Measurements from ENCODE around the gene MET.
"Not testable (repeated sequence)": the region's sequence is repeated elsewhere in the genome, so short reads cannot be mapped to it uniquely, and the experiment has no call there.

MET gene

DNA sequence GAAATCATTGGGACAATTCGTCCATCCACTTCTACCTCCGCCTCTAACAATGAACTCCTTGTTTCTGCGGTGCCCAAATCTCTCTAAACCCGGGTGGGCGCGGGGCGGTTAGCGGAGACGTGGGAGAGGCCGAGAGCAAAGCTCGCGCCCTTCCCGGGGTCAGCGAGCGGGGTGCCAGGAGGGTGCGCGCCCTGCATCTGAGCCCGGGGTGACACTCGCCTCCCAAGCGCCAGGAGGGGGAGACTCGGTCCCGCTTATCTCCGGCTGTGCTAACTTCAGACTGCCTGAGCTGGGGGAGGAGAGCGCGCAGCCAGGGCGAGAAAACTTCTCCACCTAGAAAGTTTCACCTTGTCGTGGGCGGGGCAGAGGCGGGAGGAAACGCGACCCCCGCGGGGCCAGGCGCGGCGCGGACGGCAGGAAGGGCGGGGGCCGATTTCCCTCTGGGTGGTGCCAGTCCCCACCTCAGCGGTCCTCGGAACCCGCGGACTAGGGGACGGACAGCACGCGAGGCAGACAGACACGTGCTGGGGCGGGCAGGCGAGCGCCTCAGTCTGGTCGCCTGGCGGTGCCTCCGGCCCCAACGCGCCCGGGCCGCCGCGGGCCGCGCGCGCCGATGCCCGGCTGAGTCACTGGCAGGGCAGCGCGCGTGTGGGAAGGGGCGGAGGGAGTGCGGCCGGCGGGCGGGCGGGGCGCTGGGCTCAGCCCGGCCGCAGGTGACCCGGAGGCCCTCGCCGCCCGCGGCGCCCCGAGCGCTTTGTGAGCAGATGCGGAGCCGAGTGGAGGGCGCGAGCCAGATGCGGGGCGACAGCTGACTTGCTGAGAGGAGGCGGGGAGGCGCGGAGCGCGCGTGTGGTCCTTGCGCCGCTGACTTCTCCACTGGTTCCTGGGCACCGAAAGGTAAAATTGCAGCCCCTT is at the start of gene MET:
MET (plus strand) TSS at position 516 of the 915 bp plus-strand sequence. CDS start 26,889 bp downstream, outside the sequence.
- DNase-seq = no peak

DNA sequence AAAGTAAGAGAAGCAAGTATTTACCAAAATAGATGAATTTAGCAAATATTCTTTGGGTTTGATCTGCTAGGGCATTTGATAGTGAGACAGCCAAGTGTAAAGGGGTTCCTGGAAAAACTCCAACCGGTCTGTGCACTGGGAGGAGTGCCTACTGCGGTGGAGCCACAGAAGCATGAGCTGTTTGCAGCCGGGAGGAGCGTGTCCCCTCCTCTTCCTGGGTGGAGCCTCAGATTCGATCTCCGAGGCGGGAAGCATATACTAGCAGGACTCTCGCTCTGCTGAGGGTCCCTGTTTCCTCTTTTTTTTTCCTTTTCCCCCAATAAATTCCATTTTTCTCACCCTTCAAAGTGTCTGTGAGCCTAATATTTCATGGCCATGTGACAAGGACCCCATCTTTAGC is 45.1 kb upstream of the MET start:
- no peak for DNase-seq

- no peak for DNase-seq
Measured at GRCh38 chr7:116629051-116629463, 42.9 kb upstream of the MET start.

DNA sequence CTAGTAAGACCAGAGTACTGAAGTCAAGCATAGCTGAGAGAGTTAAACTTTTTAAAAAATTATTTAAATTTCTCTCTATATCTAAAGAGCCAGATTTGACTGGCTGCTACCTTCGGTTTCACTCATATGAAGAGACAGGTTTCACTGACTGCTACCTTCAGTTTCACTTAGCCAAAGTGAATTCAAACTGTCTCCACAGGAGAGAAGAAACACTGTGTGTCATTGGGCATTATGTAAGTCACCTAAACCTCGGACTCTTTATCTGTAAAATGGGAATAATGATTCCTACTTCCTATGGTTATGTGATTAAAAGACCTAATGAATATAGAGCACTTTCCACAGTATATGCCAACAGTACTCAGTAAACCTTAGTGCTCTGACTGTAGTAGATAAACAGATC is 41.6 kb upstream of the MET start:
- no peak for DNase-seq

GRCh38 chr7:116630932-116631671 is 40.9 kb upstream of the MET start:
- peak; percentile 42 for DNase-seq

GRCh38 chr7:116631676-116632075 is 40.3 kb upstream of the MET start:
- DNase-seq = no peak

GRCh38 chr7:116632384-116632783 is 39.6 kb upstream of the MET start:
- no peak for DNase-seq

DNA sequence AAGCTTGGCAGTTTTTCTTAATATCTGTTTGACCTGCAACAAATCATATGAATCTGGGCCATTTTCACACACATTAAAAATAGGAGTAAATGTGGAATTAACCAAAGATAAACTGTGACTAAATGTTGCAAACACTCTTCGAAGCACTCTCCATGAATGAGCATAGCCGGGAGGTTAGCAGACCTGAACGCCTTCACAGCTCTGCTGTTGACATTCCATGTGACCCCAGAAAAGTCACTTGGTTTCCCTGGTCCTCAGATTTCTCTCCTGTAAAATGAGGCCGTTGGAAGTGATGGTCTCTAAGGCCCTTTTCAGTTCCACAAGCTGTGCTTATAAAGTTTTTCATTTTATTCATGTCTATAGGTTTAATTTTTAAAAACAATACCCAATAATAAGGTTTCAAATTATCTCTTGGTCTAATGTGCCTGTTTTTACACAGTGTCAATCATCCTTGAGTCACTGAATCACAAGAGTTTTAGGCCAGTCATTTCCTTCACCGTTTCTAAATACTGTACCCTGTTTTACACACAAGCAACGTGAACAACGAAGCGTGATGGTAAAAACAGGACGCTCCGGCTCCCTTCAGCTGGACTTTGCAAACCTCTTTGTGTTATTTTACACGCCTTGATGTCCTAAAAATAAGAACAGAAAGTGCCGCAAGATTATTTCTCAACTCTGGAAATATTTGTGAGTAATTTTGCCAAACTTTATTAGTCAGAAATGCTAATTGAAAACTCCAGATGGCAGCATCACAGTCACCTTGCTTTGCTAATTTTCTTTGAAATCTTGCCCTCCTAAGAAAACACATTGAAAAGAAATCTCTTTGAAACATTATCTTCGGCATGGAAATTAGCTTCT is 38.6 kb upstream of the MET start:
- DNase-seq = no peak

DNA sequence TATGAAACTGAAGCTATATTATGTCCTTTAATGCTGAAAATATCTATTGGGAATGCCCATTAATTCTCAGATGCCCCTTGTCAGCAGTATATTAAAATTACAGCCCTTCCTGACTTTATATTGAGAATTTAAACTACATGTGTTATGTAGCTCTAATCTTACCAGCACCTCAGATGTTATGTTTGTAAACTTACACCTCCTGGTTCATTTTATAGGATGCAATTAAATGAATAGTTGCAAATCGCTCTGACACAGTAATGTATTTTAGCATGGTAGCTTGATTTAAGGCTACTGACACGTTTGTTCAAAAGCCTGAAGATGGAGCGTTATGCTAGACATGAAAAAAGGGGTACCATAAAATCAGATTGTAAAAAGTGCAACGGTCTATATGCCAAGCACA is 35.0 kb upstream of the MET start:
- DNase-seq = no peak

DNA sequence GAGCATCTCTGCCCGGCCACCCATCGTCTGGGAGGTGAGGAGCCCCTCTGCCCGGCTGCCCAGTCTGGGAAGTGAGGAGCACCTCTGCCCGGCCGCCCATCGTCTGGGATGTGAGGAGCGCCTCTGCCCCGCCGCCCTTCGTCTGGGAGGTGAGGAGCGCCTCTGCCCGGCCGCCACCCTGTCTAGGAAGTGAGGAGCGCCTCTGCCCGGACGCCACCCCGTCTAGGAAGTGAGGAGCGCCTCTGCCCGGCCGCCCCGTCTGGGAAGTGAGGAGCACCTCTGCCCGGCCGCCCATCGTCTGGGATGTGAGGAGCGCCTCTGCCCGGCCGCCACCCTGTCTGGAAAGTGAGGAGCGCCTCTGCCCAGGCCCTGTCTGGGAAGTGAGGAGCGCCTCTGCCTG is 33.4 kb upstream of the MET start:
- DNase-seq = not testable (repeated sequence)

DNA sequence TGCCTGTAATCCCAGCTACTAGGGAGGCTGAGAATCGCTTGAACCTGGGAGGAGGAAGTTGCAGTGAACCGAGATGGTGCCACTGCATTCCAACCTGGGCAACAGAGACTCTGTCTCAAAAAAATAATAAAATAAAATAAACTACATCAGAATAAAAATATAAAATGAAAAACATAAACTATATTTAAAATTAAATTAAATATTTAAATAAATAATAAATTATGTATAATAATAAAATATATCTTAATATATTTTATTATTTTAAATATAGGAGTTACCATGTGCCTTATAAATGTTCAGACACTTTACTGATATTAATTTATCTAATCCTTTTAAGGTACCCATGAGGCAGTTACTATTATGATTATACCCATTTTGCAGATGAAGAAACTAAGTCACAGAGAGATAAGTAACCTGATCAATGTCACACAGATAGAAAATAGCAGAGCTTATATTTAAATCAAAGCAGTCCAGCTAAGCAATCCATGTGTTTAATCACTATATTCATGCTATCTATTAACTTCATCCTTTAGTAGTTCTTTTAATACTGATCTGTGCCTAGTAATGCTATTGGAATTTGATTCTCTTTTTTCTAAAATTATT is 30.3 kb upstream of the MET start:
- no peak for DNase-seq

GRCh38 chr7:116643148-116643547 is 28.8 kb upstream of the MET start:
- DNase-seq = not testable (repeated sequence)

DNA sequence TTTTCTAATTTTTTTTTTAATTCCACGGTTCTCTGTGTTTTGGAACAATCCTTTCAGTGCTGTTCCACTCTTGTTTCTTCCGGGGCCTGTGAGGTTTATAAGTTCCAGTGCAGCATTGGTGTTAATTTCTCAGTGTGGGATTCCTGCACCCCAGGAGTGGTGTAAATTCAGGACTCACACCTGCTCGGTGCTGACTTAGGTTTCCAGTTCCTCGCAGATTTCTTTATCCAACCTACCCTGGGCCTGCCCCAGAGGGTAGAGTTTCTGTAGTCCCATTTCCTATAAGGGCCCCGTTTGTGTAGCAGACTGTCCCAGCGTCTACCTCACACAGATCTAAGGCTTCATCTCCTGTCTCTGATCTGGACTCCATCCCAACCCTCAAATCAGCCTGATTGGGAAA is 27.4 kb upstream of the MET start:
- no peak for DNase-seq

DNA sequence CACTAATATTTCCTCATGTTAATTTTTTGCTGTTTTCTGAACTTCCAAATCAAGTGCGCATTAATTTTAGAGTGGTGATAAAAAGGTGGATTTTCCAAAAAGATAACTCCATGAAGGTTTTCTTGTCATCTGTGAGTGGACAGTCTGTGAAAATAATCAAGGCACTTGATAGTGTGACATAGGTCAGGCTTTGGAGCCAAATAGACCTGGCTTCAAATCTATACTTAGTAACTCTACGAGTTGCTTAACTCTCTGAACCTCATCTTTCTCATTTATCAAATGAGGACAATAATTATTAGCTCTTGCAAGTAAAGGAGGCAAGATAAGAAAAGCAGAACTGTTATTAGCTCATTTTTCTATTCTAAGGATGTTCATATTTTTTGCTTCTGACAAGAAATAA is 24.7 kb upstream of the MET start:
- DNase-seq = no peak

- no peak for DNase-seq
Measured at GRCh38 chr7:116647861-116648260, 24.1 kb upstream of the MET start.

- DNase-seq = no peak
Measured at GRCh38 chr7:116650436-116650835, 21.6 kb upstream of the MET start.

GRCh38 chr7:116652793-116653192 is 19.2 kb upstream of the MET start:
- no peak for DNase-seq

GRCh38 chr7:116653204-116653603 is 18.8 kb upstream of the MET start:
- no peak for DNase-seq

DNA sequence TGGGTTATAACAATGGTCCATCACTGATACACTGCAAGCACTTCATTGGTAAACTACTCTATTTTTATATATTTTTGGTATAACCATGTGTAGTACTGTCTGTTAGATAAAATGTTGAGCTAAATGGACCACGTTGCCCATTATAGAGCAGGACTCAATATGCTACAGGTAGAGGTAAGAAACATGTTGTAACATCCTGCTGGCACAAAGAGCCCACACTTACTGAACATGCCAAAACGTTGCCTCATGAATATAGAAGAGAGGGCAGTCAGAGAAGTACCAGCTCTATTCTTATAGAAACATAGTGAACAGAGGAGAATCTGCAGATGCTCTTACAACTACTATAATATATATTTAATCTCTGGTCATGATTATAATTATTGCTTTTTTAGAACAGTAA is 18.4 kb upstream of the MET start:
- DNase-seq = no peak

GRCh38 chr7:116659248-116659647 is 12.7 kb upstream of the MET start:
- DNase-seq = not testable (repeated sequence)

DNA sequence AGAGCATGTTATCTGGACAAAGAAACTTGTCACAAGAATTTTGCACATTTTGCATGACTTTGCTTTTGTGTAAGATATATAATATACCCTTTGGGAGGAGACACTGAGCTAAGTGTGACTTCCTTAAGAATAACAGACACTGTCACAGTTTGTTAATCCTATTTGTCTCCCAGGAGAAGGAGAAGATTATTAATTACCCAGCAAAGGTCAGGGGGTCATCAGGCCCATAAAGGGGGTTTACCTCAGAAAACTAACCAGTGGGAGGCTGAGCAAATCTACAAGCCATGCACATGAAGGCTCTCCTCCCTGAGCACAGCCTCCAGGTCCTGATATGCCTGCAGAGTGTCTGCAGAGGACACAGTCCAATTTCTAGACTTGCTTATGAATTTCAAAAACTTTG is 10.1 kb upstream of the MET start:
- no peak for DNase-seq

DNA sequence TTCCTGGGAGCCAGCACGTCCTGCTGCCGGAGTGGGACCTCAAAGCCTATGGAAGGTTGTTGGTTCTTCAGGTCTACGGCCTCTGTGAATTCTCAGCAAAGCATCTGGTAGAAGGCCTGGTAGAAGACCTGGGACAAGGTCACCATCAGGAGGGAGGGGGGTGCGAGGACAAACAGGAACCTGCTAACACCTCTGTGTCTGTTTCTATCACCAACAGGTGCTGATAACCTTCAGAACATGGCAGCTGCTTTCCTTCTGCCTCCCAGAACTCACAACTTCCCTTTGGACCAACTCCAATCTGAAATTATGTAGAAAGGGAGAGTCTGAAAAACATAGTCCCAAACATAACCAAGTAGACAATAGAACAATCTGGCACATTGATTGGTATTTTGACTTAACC is 8.3 kb upstream of the MET start:
- no peak for DNase-seq
